Measurements from ENCODE around the gene MUC20. TPM values are rescaled to one million over a fixed set of nuclear protein-coding genes. Genes with fewer than 3 reads are reported as not detected.
A peak's percentile ranks its signal among the peaks of the same experiment; 100 is the strongest.

The MUC20 gene
- total and polyA plus RNA-seq, 2 of the 13 experiments (the other 11 are each of a cell fraction or from before 2014, with no cell fraction given), result 0.24 to 0.83 TPM

DNA sequence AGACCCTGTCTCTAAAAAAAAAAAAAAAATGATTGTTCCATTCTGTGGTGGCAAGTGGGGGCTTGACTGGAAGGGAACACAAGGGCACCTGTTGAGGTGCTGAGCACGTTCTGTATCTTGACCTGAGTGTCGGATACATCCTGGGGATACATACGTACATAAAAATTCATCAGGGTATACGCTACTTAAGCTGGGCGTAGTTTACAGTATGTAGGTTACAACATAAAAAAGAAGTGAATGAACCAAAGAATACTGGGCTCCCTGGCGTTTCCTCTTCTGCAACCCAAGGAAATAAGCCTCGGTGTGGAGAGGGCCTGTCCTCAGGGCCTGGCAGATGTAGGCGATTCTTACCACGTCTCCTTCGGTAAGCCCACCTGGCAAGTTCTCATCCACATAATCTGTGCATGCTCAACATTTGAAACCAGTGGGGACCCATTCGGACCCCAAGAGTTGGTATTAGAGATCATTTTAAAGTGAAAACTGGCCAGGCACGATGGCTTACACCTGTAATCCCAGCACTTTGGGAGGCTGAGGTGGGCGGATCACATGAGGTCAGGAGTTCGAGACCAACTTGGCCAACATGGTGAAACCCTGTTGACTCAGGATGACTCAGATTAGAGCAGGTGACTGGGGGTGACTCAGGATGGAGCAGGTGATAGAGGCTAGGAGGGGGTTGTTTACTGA, 5.1 kb upstream of the MUC20 start (continued):
- TF ChIP-seq, protein P1, sequence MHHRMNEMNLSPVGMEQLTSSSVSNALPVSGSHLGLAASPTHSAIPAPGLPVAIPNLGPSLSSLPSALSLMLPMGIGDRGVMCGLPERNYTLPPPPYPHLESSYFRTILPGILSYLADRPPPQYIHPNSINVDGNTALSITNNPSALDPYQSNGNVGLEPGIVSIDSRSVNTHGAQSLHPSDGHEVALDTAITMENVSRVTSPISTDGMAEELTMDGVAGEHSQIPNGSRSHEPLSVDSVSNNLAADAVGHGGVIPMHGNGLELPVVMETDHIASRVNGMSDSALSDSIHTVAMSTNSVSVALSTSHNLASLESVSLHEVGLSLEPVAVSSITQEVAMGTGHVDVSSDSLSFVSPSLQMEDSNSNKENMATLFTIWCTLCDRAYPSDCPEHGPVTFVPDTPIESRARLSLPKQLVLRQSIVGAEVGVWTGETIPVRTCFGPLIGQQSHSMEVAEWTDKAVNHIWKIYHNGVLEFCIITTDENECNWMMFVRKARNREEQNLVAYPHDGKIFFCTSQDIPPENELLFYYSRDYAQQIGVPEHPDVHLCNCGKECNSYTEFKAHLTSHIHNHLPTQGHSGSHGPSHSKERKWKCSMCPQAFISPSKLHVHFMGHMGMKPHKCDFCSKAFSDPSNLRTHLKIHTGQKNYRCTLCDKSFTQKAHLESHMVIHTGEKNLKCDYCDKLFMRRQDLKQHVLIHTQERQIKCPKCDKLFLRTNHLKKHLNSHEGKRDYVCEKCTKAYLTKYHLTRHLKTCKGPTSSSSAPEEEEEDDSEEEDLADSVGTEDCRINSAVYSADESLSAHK (CRISPR knock-in tag; IDR thresholded peaks at IDR 0.05; ENCODE audit: borderline replicate concordance), result no peak
- TF ChIP-seq ZNF143 (CRISPR knock-in tag; IDR thresholded peaks at IDR 0.05), result no peak
- TF ChIP-seq KDM6A (CRISPR knock-in tag; IDR thresholded peaks at IDR 0.05; ENCODE audit: low read depth), result no peak
- no peak for TF ChIP-seq ZNF672 (CRISPR knock-in tag; IDR thresholded peaks at IDR 0.05)
- TF ChIP-seq, protein P2, sequence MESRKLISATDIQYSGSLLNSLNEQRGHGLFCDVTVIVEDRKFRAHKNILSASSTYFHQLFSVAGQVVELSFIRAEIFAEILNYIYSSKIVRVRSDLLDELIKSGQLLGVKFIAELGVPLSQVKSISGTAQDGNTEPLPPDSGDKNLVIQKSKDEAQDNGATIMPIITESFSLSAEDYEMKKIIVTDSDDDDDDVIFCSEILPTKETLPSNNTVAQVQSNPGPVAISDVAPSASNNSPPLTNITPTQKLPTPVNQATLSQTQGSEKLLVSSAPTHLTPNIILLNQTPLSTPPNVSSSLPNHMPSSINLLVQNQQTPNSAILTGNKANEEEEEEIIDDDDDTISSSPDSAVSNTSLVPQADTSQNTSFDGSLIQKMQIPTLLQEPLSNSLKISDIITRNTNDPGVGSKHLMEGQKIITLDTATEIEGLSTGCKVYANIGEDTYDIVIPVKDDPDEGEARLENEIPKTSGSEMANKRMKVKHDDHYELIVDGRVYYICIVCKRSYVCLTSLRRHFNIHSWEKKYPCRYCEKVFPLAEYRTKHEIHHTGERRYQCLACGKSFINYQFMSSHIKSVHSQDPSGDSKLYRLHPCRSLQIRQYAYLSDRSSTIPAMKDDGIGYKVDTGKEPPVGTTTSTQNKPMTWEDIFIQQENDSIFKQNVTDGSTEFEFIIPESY (CRISPR knock-in tag; IDR thresholded peaks at IDR 0.05), result no peak
- no peak for TF ChIP-seq PAF1 (CRISPR knock-in tag; IDR thresholded peaks at IDR 0.05)
- TF ChIP-seq IRF2 (CRISPR knock-in tag; IDR thresholded peaks at IDR 0.05), result no peak
- no peak for TF ChIP-seq HCFC1 (IDR thresholded peaks at IDR 0.05; ENCODE audit: low read depth, low read length)
- no peak for TF ChIP-seq SMARCE1 (IDR thresholded peaks at IDR 0.05; ENCODE audit: borderline replicate concordance)
- TF ChIP-seq, protein P3, sequence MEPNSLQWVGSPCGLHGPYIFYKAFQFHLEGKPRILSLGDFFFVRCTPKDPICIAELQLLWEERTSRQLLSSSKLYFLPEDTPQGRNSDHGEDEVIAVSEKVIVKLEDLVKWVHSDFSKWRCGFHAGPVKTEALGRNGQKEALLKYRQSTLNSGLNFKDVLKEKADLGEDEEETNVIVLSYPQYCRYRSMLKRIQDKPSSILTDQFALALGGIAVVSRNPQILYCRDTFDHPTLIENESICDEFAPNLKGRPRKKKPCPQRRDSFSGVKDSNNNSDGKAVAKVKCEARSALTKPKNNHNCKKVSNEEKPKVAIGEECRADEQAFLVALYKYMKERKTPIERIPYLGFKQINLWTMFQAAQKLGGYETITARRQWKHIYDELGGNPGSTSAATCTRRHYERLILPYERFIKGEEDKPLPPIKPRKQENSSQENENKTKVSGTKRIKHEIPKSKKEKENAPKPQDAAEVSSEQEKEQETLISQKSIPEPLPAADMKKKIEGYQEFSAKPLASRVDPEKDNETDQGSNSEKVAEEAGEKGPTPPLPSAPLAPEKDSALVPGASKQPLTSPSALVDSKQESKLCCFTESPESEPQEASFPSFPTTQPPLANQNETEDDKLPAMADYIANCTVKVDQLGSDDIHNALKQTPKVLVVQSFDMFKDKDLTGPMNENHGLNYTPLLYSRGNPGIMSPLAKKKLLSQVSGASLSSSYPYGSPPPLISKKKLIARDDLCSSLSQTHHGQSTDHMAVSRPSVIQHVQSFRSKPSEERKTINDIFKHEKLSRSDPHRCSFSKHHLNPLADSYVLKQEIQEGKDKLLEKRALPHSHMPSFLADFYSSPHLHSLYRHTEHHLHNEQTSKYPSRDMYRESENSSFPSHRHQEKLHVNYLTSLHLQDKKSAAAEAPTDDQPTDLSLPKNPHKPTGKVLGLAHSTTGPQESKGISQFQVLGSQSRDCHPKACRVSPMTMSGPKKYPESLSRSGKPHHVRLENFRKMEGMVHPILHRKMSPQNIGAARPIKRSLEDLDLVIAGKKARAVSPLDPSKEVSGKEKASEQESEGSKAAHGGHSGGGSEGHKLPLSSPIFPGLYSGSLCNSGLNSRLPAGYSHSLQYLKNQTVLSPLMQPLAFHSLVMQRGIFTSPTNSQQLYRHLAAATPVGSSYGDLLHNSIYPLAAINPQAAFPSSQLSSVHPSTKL (CRISPR knock-in tag; IDR thresholded peaks at IDR 0.05), result peak; percentile 53; the same call in 1 of the 2 replicates
- TF ChIP-seq, protein P4, sequence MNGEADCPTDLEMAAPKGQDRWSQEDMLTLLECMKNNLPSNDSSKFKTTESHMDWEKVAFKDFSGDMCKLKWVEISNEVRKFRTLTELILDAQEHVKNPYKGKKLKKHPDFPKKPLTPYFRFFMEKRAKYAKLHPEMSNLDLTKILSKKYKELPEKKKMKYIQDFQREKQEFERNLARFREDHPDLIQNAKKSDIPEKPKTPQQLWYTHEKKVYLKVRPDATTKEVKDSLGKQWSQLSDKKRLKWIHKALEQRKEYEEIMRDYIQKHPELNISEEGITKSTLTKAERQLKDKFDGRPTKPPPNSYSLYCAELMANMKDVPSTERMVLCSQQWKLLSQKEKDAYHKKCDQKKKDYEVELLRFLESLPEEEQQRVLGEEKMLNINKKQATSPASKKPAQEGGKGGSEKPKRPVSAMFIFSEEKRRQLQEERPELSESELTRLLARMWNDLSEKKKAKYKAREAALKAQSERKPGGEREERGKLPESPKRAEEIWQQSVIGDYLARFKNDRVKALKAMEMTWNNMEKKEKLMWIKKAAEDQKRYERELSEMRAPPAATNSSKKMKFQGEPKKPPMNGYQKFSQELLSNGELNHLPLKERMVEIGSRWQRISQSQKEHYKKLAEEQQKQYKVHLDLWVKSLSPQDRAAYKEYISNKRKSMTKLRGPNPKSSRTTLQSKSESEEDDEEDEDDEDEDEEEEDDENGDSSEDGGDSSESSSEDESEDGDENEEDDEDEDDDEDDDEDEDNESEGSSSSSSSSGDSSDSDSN (CRISPR knock-in tag; IDR thresholded peaks at IDR 0.05), result no peak
- TF ChIP-seq HDAC6 (IDR thresholded peaks at IDR 0.05; ENCODE audit: low read depth, low read length), result no peak
- TF ChIP-seq MED8 (CRISPR knock-in tag; IDR thresholded peaks at IDR 0.05; ENCODE audit: insufficient replicate concordance), result no peak
- no peak for TF ChIP-seq ZMYM3 (CRISPR knock-in tag; IDR thresholded peaks at IDR 0.05)
- no peak for TF ChIP-seq ZNF232 (CRISPR knock-in tag; IDR thresholded peaks at IDR 0.05; ENCODE audit: borderline replicate concordance)
- no peak for TF ChIP-seq ZNF7 (CRISPR knock-in tag; IDR thresholded peaks at IDR 0.05)

Data from HepG2 (cell line).